ENCODE data around the gene UBASH3A.

Gene UBASH3A

DNA sequence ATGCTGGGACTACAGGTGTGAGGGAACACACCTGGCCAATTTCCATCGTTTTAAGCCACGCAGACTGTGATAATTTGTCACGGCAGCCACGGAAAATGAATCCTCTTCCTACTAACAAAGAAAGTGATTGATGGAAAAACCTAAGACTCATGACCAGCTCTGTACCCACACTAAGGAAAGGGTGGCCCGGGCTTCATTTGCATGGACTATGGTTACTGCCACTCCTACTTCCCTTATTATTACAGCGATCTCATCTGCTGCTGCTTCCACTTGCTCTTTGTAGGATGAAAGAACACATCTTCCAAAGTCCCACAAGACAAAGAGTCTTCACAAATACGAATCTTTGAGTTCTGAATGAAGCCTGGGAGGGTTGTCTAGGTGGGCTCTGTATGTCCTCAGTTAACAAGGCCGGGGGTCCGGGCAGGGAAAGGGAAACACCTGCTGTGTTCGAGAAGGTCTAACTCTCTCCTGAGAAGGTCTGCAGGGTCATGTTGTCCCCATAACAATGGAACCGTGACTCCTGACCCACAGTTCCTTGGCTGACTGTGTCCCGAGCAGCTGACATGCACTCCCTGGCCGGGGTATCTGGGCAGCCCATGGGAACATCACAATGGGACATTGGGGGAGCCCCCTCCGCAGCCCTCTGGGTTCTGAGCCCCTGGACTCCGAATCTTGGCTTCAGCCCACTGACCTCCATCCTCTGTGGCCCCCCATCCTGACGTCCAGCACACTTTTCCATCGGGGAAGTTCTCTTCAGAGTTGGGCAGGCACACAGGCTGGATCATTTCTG, 24.1 kb upstream of the UBASH3A start:
- TF ChIP-seq, protein P1, sequence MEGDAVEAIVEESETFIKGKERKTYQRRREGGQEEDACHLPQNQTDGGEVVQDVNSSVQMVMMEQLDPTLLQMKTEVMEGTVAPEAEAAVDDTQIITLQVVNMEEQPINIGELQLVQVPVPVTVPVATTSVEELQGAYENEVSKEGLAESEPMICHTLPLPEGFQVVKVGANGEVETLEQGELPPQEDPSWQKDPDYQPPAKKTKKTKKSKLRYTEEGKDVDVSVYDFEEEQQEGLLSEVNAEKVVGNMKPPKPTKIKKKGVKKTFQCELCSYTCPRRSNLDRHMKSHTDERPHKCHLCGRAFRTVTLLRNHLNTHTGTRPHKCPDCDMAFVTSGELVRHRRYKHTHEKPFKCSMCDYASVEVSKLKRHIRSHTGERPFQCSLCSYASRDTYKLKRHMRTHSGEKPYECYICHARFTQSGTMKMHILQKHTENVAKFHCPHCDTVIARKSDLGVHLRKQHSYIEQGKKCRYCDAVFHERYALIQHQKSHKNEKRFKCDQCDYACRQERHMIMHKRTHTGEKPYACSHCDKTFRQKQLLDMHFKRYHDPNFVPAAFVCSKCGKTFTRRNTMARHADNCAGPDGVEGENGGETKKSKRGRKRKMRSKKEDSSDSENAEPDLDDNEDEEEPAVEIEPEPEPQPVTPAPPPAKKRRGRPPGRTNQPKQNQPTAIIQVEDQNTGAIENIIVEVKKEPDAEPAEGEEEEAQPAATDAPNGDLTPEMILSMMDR (IDR thresholded peaks at IDR 0.05; ENCODE audit: low read depth, low read length), result no peak
- no peak for DNase-seq (ENCODE audit: extremely low read depth, low read depth)

GRCh38 chr21:42381347-42381984, 22.2 kb upstream of the UBASH3A start:
- DNase-seq (ENCODE audit: extremely low read depth, low read depth), result no peak
- TF ChIP-seq, protein P1 (IDR thresholded peaks at IDR 0.05; ENCODE audit: low read depth, low read length), result peak; percentile 70

DNA sequence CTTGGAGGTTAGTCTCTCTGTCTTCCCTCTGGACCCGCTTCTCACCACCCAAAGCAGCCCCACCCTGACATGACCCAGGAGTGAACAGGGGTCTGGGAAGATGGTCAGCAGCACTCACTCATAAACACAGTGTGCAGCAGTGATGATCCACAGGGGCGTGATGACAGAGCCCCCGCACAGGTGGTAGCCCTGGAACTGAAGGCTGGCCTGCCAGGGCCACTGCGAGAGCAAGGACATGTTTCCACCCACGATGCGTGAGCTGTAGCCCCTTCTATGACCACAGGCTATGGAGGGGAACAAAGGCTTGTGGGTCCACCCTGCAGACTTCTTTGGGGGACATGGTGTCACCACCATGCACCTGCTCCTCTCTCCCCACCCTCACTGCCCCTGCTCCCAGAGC, 20.8 kb upstream of the UBASH3A start:
- no peak for DNase-seq (ENCODE audit: extremely low read depth, low read depth)
- TF ChIP-seq, protein P1 (IDR thresholded peaks at IDR 0.05; ENCODE audit: low read depth, low read length), result no peak

- no peak for DNase-seq (ENCODE audit: extremely low read depth, low read depth)
- TF ChIP-seq, protein P1 (IDR thresholded peaks at IDR 0.05; ENCODE audit: low read depth, low read length), result no peak
Observed at GRCh38 chr21:42383331-42383730, 20.4 kb upstream of the UBASH3A start.

- TF ChIP-seq, protein P1 (IDR thresholded peaks at IDR 0.05; ENCODE audit: low read depth, low read length), result no peak
- no peak for DNase-seq (ENCODE audit: extremely low read depth, low read depth)
Observed at GRCh38 chr21:42384156-42384945, 19.4 kb upstream of the UBASH3A start.

DNA sequence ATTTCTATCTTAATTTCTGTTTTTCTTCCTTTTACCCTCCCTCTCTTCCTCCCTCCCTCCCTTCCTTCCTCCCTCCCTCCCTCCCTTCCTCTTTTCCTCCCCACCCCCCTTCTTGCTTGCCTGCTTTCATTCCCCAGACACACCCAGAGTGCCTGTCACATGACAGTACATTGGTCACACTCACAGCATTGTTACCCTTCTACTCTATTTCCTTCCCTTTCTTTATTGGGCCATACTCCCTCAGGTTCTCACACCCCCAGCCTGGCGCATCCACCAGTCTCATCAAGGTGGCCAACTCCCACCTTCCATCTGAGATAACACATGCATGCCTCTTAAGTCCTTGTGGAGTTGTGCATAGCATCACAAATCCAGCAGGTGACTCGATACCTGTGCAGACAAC, 18.7 kb upstream of the UBASH3A start:
- no peak for DNase-seq (ENCODE audit: extremely low read depth, low read depth)
- TF ChIP-seq, protein P1 (IDR thresholded peaks at IDR 0.05; ENCODE audit: low read depth, low read length), result no peak

DNA sequence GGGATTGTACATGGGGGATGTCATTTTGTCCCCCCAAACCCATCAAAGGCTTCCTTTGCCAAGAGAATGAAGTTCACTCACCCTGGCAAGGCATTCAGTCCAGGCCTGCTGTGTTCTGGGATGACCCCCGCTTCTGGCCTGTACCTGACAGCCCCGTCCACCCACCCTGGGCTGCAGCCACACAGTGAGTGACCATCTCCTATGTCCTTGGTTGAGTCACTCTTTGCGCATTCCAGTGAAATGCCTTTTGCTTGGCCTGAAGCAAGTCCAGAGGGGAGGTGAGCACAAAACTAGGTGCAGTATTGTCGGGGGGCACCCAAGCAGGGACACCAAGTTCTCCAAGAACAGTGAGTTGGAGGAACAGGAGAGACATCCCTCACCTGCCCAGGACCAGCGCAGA, 18.1 kb upstream of the UBASH3A start:
- DNase-seq (ENCODE audit: extremely low read depth, low read depth), result no peak
- TF ChIP-seq, protein P1 (IDR thresholded peaks at IDR 0.05; ENCODE audit: low read depth, low read length), result no peak

Measured in AG09319 (cell line).